ENCODE results near the gene SEPTIN11.

SEPTIN11 gene

DNA sequence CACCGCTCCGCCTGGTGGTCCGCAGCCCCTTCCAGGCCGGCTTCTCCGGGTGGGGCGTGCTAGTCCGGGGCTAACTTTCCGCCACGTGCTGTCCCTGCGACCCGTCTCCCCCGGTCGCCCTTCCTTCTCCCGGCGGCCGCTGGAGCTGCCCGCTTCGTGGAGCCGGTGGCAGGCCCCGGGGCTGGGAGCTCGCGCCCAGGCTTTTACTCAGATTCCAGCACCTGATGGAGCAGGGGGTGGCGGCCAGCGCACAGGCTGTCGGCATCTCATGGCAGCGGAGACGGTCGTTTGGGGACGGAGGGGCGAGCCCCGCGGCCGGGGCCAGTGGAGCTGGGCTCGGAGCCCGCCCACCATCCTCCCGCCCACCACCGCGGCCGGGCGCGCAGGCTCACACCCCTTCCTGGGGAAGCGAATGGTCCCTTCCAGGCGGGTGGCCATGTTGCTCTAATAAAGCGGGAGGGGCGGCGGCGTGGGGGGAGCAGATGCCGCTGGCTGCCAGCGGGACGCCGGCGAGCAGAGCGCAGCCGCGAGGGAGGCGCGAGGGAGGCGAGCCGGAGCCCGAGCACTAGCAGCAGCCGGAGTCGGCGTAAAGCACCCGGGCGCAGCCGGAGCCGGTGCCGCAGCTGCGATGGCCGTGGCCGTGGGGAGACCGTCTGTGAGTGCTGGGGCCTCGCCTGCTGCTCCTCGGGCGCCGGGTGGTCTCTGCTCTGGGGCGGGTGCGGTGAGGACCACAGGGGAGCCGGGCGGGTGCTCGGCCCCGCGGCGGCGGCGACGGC is at the start of gene SEPTIN11:
Gene SEPTIN11, plus strand, starts transcription at position 477 of the 776 bp plus-strand sequence. Its CDS starts 152 bp downstream, at position 629.
- H3K9ac ChIP-seq, result peak within 1 kb of the TSS; percentile 93
- peaks cover 23% of the 10 kb centered on the region; the same call in 1 of the 2 replicates for H3K36me3 ChIP-seq
- TF ChIP-seq Cebpa-rat (IDR thresholded peaks at IDR 0.05), result no peak
- H3K9me3 ChIP-seq, result no peaks in the 10 kb centered on the region
- H3K4me3 ChIP-seq, result peak within 1 kb of the TSS; percentile 91
- peaks cover 53% of the 10 kb centered on the region for H4K20me1 ChIP-seq
- H3K27ac ChIP-seq, result peak within 1 kb of the TSS; percentile 94
- peaks cover 43% of the 10 kb centered on the region for H3K4me1 ChIP-seq
- no peaks in the 10 kb centered on the region for H3K27me3 ChIP-seq
- peak within 1 kb of the TSS; percentile 97 for H3K4me2 ChIP-seq

DNA sequence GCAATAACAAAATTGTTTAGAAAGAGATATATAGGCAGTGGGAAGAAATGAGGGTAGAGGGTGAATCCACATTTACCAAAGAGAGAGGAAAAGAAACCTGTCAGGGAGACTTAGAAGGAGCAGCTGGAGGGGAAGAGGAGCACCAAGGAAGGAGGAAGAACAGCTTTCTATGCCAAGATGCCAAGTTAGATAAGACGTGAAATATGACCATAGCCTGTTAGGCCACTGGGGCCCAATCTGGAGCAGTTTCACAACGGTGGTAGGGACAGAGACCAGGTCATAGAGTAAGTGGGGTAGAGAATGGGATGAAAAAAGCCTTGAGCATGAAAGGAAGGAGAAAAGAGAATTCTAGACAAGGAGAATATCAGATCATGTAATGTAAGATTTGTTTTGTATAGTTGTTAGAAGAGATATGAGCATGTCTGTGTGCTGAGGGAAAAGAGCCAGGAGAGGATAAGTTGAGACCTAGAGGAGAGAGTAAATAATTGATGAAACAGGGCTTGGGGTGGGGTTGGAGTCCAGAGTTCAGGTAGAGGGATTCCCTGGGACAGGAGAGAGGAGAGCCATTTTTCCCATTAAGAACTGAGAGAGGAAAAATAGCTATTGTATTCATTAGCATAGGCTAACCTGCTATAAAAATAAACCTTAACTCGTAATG is 47.2 kb upstream of the SEPTIN11 start:
- H3K9ac ChIP-seq, result no peak overlapping the region
- H3K27me3 ChIP-seq, result peaks cover 27% of the 10 kb centered on the region
- H3K4me1 ChIP-seq, result no peaks in the 10 kb centered on the region
- H4K20me1 ChIP-seq, result no peaks in the 10 kb centered on the region
- no peak for TF ChIP-seq Cebpa-rat (IDR thresholded peaks at IDR 0.05)
- H3K4me2 ChIP-seq, result no peak overlapping the region
- H3K27ac ChIP-seq, result no peak overlapping the region
- peaks cover under 1% of the 10 kb centered on the region; the same call in 1 of the 2 replicates for H3K36me3 ChIP-seq
- H3K9me3 ChIP-seq, result peaks cover 29% of the 10 kb centered on the region
- no peak overlapping the region for H3K4me3 ChIP-seq

DNA sequence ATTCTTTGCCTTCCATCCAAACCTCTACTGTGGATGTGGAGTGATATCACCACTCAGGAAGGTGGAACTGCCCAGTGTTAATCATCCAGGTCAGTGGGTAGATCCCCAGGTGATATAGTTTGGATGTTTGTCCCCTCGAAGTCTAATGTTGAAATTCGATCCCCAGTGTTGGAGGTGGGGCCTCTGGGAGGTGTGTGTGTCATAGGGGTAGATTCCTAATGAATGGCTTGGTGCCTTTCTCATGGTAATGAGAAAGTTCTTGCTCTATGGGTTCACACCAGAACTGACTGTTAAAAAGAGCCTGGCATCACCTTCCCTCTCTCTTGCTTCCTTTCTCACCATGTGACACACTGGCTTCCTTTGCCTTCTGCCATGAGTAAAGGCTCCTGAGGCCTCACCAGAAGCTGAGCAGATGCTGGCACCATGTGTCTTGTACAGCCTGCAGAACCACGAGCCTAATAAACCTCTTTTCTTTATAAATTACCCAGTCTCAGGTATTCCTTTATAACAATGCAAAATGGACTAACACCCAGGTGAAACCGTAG is 44.8 kb upstream of the SEPTIN11 start:
- no peaks in the 10 kb centered on the region for H3K36me3 ChIP-seq
- no peak overlapping the region for H3K27ac ChIP-seq
- peaks cover 7% of the 10 kb centered on the region; the same call in 1 of the 2 replicates for H3K9me3 ChIP-seq
- no peaks in the 10 kb centered on the region for H3K4me1 ChIP-seq
- no peak for TF ChIP-seq Cebpa-rat (IDR thresholded peaks at IDR 0.05)
- no peak overlapping the region for H3K4me2 ChIP-seq
- peaks cover 4% of the 10 kb centered on the region; the same call in 1 of the 2 replicates for H3K27me3 ChIP-seq
- no peaks in the 10 kb centered on the region for H4K20me1 ChIP-seq
- H3K9ac ChIP-seq, result no peak overlapping the region
- H3K4me3 ChIP-seq, result no peak overlapping the region

- no peaks in the 10 kb centered on the region for H3K27me3 ChIP-seq
- no peak for TF ChIP-seq Cebpa-rat (IDR thresholded peaks at IDR 0.05)
Measured at GRCh38 chr4:76905521-76905920, 44.0 kb upstream of the SEPTIN11 start.

GRCh38 chr4:76909711-76910110 is 39.8 kb upstream of the SEPTIN11 start:
- no peaks in the 10 kb centered on the region for H3K9me3 ChIP-seq
- no peaks in the 10 kb centered on the region for H4K20me1 ChIP-seq
- no peak overlapping the region for H3K4me3 ChIP-seq
- no peak overlapping the region for H3K27ac ChIP-seq
- no peak for TF ChIP-seq Cebpa-rat (IDR thresholded peaks at IDR 0.05)
- H3K36me3 ChIP-seq, result no peaks in the 10 kb centered on the region
- no peak overlapping the region for H3K9ac ChIP-seq
- no peaks in the 10 kb centered on the region for H3K4me1 ChIP-seq
- H3K27me3 ChIP-seq, result no peaks in the 10 kb centered on the region
- H3K4me2 ChIP-seq, result no peak overlapping the region

More at GRCh38 chr4:76905521-76905920, 44.0 kb upstream of the SEPTIN11 start:
- Histone ChIP-seq H3K36me3 (no peaks in the 10 kb centered on the region), H3K4me2 (no peak overlapping the region), H3K9ac (no peak overlapping the region), H3K9me3 (no peaks in the 10 kb centered on the region), H3K4me3 (no peak overlapping the region), H3K27ac (no peak overlapping the region), H4K20me1 (no peaks in the 10 kb centered on the region), H3K4me1 (no peaks in the 10 kb centered on the region)

- H3K27ac ChIP-seq, result no peak overlapping the region
- H3K4me2 ChIP-seq, result no peak overlapping the region
- no peak for TF ChIP-seq Cebpa-rat (IDR thresholded peaks at IDR 0.05)
- no peaks in the 10 kb centered on the region for H3K4me1 ChIP-seq
- H3K27me3 ChIP-seq, result no peaks in the 10 kb centered on the region
- no peak overlapping the region for H3K9ac ChIP-seq
- peaks cover under 1% of the 10 kb centered on the region; the same call in 1 of the 2 replicates for H3K9me3 ChIP-seq
- no peaks in the 10 kb centered on the region for H4K20me1 ChIP-seq
- no peaks in the 10 kb centered on the region for H3K36me3 ChIP-seq
- H3K4me3 ChIP-seq, result no peak overlapping the region
Measured at GRCh38 chr4:76920715-76921114, 28.8 kb upstream of the SEPTIN11 start.

- no peaks in the 10 kb centered on the region for H3K36me3 ChIP-seq
- no peaks in the 10 kb centered on the region for H4K20me1 ChIP-seq
- no peak for TF ChIP-seq Cebpa-rat (IDR thresholded peaks at IDR 0.05)
- no peaks in the 10 kb centered on the region; the same call in 1 of the 2 replicates for H3K9me3 ChIP-seq
- no peak overlapping the region for H3K4me3 ChIP-seq
- no peaks in the 10 kb centered on the region for H3K4me1 ChIP-seq
- H3K4me2 ChIP-seq, result no peak overlapping the region
- H3K27me3 ChIP-seq, result no peaks in the 10 kb centered on the region
- no peak overlapping the region for H3K27ac ChIP-seq
- H3K9ac ChIP-seq, result no peak overlapping the region
Measured at GRCh38 chr4:76923619-76924357, 25.8 kb upstream of the SEPTIN11 start.

DNA sequence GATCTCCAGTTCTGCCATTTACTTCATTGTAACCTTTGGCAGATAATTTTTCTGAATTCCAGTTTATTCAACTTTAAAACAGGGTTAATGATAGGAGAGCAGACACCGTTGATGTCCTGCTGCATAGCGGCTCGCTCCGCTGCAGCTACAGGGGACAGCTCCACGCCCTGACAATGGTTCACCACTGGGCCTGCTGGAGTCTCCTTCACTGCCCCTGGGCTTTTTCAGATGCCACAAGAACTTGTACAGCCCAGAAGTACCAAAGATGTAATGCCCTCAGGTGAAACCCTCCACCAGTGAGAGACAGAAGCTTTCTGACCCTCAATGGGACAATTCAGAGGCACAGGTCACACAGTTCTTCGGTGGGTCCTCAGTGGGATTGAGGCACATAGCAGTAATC is 22.7 kb upstream of the SEPTIN11 start:
- H3K9ac ChIP-seq, result no peak overlapping the region
- no peaks in the 10 kb centered on the region for H3K4me1 ChIP-seq
- no peak overlapping the region for H3K4me3 ChIP-seq
- no peaks in the 10 kb centered on the region for H4K20me1 ChIP-seq
- TF ChIP-seq Cebpa-rat (IDR thresholded peaks at IDR 0.05), result no peak
- H3K27ac ChIP-seq, result no peak overlapping the region
- H3K9me3 ChIP-seq, result no peaks in the 10 kb centered on the region
- no peaks in the 10 kb centered on the region for H3K27me3 ChIP-seq
- no peaks in the 10 kb centered on the region for H3K36me3 ChIP-seq
- no peak overlapping the region for H3K4me2 ChIP-seq

- Histone ChIP-seq H3K9me3 (no peaks in the 10 kb centered on the region), H4K20me1 (no peaks in the 10 kb centered on the region), H3K27ac (no peak overlapping the region), H3K4me1 (no peaks in the 10 kb centered on the region), H3K9ac (no peak overlapping the region), H3K4me2 (no peak overlapping the region), H3K27me3 (no peaks in the 10 kb centered on the region), H3K4me3 (no peak overlapping the region), H3K36me3 (no peaks in the 10 kb centered on the region)
- TF ChIP-seq Cebpa-rat (IDR thresholded peaks at IDR 0.05), result no peak
Measured at GRCh38 chr4:76930685-76931084, 18.9 kb upstream of the SEPTIN11 start.

Data from BLaER1 (cell line).